ENCODE measurements around the gene FARSA. TPM values are rescaled to one million over a fixed set of nuclear protein-coding genes. Genes with fewer than 3 reads are reported as not detected.

FARSA gene
- total RNA-seq, 4 donors from 2014 or later, result 40.7 to 68.8 (median 62.3) TPM

DNA sequence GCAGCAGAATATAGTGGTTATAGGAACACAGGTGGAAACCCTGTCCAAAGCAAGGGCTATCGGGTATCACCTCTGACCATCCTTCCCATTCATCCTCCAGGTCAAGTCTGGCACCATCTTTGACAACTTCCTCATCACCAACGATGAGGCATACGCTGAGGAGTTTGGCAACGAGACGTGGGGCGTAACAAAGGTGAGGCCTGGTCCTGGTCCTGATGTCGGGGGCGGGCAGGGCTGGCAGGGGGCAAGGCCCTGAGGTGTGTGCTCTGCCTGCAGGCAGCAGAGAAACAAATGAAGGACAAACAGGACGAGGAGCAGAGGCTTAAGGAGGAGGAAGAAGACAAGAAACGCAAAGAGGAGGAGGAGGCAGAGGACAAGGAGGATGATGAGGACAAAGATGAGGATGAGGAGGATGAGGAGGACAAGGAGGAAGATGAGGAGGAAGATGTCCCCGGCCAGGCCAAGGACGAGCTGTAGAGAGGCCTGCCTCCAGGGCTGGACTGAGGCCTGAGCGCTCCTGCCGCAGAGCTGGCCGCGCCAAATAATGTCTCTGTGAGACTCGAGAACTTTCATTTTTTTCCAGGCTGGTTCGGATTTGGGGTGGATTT is 10.0 kb upstream of the FARSA start:
- no peak for ATAC-seq
- no peak overlapping the region for H3K4me3 ChIP-seq
- peaks cover 31 to 41% of the 10 kb centered on the region in 2 donors for H3K4me1 ChIP-seq
- peaks cover 0 to 61% of the 10 kb centered on the region in 2 donors for H3K36me3 ChIP-seq
- no peaks in the 10 kb centered on the region for H3K27me3 ChIP-seq
- intact Hi-C loops (cut with DNase I; ENCODE audit: low total_unique reads), result loop anchor here (10.0 kb wide), 1 partner anchor 901 kb away; no protein-coding TSS in a partner anchor
- peak overlapping the region in 2 of 4 donors; percentile 10 to 58 for H3K27ac ChIP-seq
- DNase-seq, result no peak
- no peaks in the 10 kb centered on the region for H3K9me3 ChIP-seq
- TF ChIP-seq, protein P1, sequence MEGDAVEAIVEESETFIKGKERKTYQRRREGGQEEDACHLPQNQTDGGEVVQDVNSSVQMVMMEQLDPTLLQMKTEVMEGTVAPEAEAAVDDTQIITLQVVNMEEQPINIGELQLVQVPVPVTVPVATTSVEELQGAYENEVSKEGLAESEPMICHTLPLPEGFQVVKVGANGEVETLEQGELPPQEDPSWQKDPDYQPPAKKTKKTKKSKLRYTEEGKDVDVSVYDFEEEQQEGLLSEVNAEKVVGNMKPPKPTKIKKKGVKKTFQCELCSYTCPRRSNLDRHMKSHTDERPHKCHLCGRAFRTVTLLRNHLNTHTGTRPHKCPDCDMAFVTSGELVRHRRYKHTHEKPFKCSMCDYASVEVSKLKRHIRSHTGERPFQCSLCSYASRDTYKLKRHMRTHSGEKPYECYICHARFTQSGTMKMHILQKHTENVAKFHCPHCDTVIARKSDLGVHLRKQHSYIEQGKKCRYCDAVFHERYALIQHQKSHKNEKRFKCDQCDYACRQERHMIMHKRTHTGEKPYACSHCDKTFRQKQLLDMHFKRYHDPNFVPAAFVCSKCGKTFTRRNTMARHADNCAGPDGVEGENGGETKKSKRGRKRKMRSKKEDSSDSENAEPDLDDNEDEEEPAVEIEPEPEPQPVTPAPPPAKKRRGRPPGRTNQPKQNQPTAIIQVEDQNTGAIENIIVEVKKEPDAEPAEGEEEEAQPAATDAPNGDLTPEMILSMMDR (IDR thresholded peaks at IDR 0.05 in 4 of 5, conservative IDR thresholded peaks at IDR 0.05 in 1 of 5), result no peak
- TF ChIP-seq POLR2A (IDR thresholded peaks at IDR 0.05), result no peak
- in situ Hi-C loops (cut with MboI; ENCODE audit: low sequenced_read_pairs in 4 of 4), result no loop called here

DNA sequence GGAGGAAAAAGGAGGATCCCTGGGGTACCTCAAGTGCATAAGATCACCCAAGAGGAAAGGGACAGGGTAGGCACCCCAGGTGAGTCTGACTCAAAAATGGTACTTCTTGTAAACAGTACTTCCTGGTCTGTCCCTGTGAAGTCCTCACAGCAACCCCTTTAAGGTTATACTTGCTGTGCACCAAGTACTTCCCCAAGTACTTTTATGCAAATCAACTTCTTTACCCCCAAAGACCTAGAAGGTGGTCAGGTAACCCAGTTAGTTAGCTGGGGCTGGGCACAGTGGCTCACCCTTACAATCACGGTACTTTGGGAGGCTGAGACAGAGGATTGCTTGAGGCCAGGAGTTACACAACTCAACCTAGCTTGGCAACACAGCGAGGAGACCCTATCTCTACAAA is 7.4 kb upstream of the FARSA start:
- Histone ChIP-seq H3K36me3 (peaks cover 0 to 48% of the 10 kb centered on the region in 2 donors), H3K27ac (peak overlapping the region in 1 of 4 donors; percentile 99), H3K27me3 (no peaks in the 10 kb centered on the region), H3K4me3 (no peak overlapping the region), H3K4me1 (peaks cover 24 to 26% of the 10 kb centered on the region in 2 donors), H3K9me3 (no peaks in the 10 kb centered on the region)
- in situ Hi-C loops (cut with MboI; ENCODE audit: low sequenced_read_pairs in 4 of 4), result no loop called here
- DNase-seq, result no peak
- intact Hi-C loops (cut with DNase I; ENCODE audit: low total_unique reads), result loop anchor here (10.0 kb wide), 1 partner anchor 904 kb away; no protein-coding TSS in a partner anchor
- no peak for ATAC-seq
- TF ChIP-seq, protein P1 (IDR thresholded peaks at IDR 0.05 in 4 of 5, conservative IDR thresholded peaks at IDR 0.05 in 1 of 5), result no peak
- no peak for TF ChIP-seq POLR2A (IDR thresholded peaks at IDR 0.05)

DNA sequence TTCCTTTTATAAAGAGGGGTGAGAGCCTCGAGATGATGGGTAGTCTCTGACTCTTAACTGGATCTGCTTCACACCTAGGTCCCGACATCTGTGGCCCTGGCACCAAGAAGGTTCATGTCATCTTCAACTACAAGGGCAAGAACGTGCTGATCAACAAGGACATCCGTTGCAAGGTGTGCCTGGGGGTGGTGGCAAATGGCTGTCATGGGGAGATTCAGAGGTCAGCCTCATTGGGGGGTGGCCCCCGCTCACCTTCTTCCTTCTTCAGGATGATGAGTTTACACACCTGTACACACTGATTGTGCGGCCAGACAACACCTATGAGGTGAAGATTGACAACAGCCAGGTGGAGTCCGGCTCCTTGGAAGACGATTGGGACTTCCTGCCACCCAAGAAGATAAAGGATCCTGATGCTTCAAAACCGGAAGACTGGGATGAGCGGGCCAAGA is 6.5 kb upstream of the FARSA start:
- DNase-seq (no peak), ATAC-seq (no peak)
- TF ChIP-seq POLR2A (IDR thresholded peaks at IDR 0.05), result no peak
- TF ChIP-seq, protein P1 (IDR thresholded peaks at IDR 0.05 in 4 of 5, conservative IDR thresholded peaks at IDR 0.05 in 1 of 5), result no peak
- H3K4me1 ChIP-seq, result peaks cover 24 to 26% of the 10 kb centered on the region in 2 donors
- H3K36me3 ChIP-seq, result peaks cover 0 to 48% of the 10 kb centered on the region in 2 donors
- no peaks in the 10 kb centered on the region for H3K27me3 ChIP-seq
- intact Hi-C loops (cut with DNase I; ENCODE audit: low total_unique reads) (loop anchor here (10.0 kb wide), 1 partner anchor 905 kb away; no protein-coding TSS in a partner anchor), in situ Hi-C loops (cut with MboI; ENCODE audit: low sequenced_read_pairs in 4 of 4) (no loop called here)
- H3K9me3 ChIP-seq, result no peaks in the 10 kb centered on the region
- peak overlapping the region in 3 of 4 donors; percentile 73 to 99 (median 99) for H3K4me3 ChIP-seq
- peak overlapping the region; percentile 83 to 99 (median 96) for H3K27ac ChIP-seq

DNA sequence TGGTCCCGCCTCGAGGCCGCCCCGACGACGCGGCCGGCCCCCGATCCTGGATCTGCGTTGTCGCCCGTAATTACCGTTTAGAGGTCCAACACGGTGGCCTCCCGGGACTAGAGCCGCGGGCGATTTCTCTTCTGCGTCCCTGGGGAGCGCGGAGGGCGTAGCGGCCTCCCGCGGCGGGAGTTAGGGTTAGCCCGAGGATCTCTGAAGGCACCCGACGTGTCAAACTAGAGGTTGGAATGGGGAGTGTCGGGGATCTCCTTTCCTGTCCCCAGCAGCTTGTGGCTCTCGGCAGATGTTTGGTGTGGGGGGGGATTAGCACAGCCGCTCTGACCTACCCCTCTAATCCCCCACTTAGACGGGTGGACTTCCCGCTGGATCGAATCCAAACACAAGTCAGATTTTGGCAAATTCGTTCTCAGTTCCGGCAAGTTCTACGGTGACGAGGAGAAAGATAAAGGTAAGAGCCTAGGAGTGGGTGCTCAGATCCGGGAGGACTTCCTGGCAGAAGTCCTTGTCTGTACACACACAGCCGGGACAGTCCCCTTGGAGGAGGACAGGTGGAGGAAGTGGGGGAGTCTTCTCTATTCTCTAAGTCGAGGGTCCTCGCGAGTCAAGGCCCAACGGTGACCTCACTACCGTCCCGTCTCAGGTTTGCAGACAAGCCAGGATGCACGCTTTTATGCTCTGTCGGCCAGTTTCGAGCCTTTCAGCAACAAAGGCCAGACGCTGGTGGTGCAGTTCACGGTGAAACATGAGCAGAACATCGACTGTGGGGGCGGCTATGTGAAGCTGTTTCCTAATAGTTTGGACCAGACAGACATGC is 5.5 kb upstream of the FARSA start:
- Histone ChIP-seq H3K27ac (peak overlapping the region; percentile 83 to 99 (median 96)), H3K36me3 (peaks cover 0 to 39% of the 10 kb centered on the region in 2 donors), H3K4me3 (peak overlapping the region; percentile 73 to 99 (median 98)), H3K4me1 (peaks cover 21 to 26% of the 10 kb centered on the region in 2 donors), H3K27me3 (no peaks in the 10 kb centered on the region), H3K9me3 (no peaks in the 10 kb centered on the region)
- intact Hi-C loops (cut with DNase I; ENCODE audit: low total_unique reads), result no loop called here
- ATAC-seq, result peak; percentile 27 to 44
- TF ChIP-seq, protein P1 (IDR thresholded peaks at IDR 0.05 in 4 of 5, conservative IDR thresholded peaks at IDR 0.05 in 1 of 5), result peak; percentile 15 to 34 (median 28)
- peak in 1 of 2 donors; percentile 5 for TF ChIP-seq POLR2A (IDR thresholded peaks at IDR 0.05)
- in situ Hi-C loops (cut with MboI; ENCODE audit: low sequenced_read_pairs in 4 of 4), result no loop called here
- DNase-seq, result no peak
